ENCODE measurements around the gene PRPF6.

DNA sequence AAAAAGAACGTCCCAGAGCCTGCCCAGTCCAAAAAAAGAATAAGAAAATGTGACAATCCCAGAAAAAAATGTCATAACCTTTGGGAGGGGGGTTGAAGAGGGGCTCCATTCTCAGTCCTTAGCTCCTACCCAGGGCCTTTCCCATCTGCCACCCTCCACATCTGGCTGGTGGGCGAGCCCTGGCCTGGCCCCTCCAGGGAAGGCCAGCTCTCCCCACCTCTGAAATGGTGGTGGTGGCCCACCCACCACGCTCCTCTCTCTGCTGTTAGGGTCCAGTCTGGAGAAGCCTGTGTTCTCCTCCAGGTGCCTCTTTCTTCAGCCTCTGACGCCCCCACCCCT, 98.0 kb downstream of the PRPF6 start:
- TF ChIP-seq SOX5 (CRISPR knock-in tag; IDR thresholded peaks at IDR 0.05; ENCODE audit: borderline replicate concordance) (no peak), NCOA1 (CRISPR knock-in tag; IDR thresholded peaks at IDR 0.05) (no peak), ZNF768 (CRISPR knock-in tag; IDR thresholded peaks at IDR 0.05) (no peak), ATF7 (IDR thresholded peaks at IDR 0.05) (no peak), ATF7 (CRISPR knock-in tag; IDR thresholded peaks at IDR 0.05) (no peak), MTA3 (CRISPR knock-in tag; IDR thresholded peaks at IDR 0.05) (no peak), POLR2A (IDR thresholded peaks at IDR 0.05; ENCODE audit: insufficient read depth in 1 of 2, low read depth in 2 of 2, low read length in 2 of 2) (no peak), MZF1 (CRISPR knock-in tag; IDR thresholded peaks at IDR 0.05; ENCODE audit: borderline replicate concordance) (no peak)
- TF ChIP-seq, protein P1, sequence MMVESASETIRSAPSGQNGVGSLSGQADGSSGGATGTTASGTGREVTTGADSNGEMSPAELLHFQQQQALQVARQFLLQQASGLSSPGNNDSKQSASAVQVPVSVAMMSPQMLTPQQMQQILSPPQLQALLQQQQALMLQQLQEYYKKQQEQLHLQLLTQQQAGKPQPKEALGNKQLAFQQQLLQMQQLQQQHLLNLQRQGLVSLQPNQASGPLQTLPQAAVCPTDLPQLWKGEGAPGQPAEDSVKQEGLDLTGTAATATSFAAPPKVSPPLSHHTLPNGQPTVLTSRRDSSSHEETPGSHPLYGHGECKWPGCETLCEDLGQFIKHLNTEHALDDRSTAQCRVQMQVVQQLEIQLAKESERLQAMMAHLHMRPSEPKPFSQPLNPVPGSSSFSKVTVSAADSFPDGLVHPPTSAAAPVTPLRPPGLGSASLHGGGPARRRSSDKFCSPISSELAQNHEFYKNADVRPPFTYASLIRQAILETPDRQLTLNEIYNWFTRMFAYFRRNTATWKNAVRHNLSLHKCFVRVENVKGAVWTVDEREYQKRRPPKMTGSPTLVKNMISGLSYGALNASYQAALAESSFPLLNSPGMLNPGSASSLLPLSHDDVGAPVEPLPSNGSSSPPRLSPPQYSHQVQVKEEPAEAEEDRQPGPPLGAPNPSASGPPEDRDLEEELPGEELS (CRISPR knock-in tag; IDR thresholded peaks at IDR 0.05) = no peak

Data from HepG2 (cell line).